Skeletal muscle tissue (tissue), 4 donors: ENCODE measurements around the gene GFAP. TPM values are rescaled to one million over a fixed set of nuclear protein-coding genes. Genes with fewer than 3 reads are reported as not detected.

Source experiments
- H3K27ac ChIP-seq: one replicate; pipeline ENCODE4 v1.7.0; 2013; ENCODE audit warnings: mild to moderate bottlenecking, low read depth, low read length, inconsistent platforms
- H3K27me3 ChIP-seq, 3 donors: one replicate each; pipeline ENCODE4 v1.7.0; 2013; ENCODE audit warnings: low read length in 3 of 3; ENCODE audit not compliant: control insufficient read depth in 3 of 3, insufficient read depth in 3 of 3
- H3K36me3 ChIP-seq, 3 donors: one replicate each; pipeline ENCODE4 v1.7.0; 2013; ENCODE audit warnings: low read length in 3 of 3; ENCODE audit not compliant: control insufficient read depth in 3 of 3, insufficient read depth in 3 of 3
- H3K4me1 ChIP-seq, 3 donors: one replicate each; pipeline ENCODE4 v1.7.0; 2013; ENCODE audit warnings: low read length in 3 of 3, mild to moderate bottlenecking in 3 of 3; ENCODE audit not compliant: control insufficient read depth in 3 of 3, insufficient read depth in 3 of 3
- H3K4me3 ChIP-seq, 3 donors: one replicate each; pipeline ENCODE4 v1.7.0; 2013; ENCODE audit warnings: low read length in 3 of 3
- H3K9ac ChIP-seq, 3 donors: one replicate each; pipeline ENCODE4 v1.7.0; 2013; ENCODE audit warnings: low read length in 3 of 3, mild to moderate bottlenecking in 3 of 3, moderate library complexity in 2 of 3, low read depth in 1 of 3
- H3K9me3 ChIP-seq, 3 donors: one replicate each; pipeline ENCODE4 v1.7.0; 2013; ENCODE audit warnings: low read length in 3 of 3; ENCODE audit not compliant: control insufficient read depth in 3 of 3
- total RNA-seq: library from RNA; depleted of rRNA; stranded (reverse); fragments of >200 nt; gene quantifications from one replicate; pipeline ENCODE4 v1.2.3, GENCODE V29; 2014
- donor health status: Osteomylitis.

The GFAP gene
- total RNA-seq, 1 donor from 2014 or later, result 2.1 TPM

GRCh38 chr17:44887016-44887415 lies 28.3 kb downstream of the GFAP start:
- no peak overlapping the region for H3K4me3 ChIP-seq
- no peak overlapping the region for H3K27ac ChIP-seq
- H3K9ac ChIP-seq, result no peak overlapping the region
- peaks cover 0 to 6% (median 0%) of the 10 kb centered on the region in 3 donors for H3K4me1 ChIP-seq
- peaks cover 17 to 59% (median 48%) of the 10 kb centered on the region in 3 donors for H3K36me3 ChIP-seq
- no peaks in the 10 kb centered on the region for H3K27me3 ChIP-seq
- no peaks in the 10 kb centered on the region for H3K9me3 ChIP-seq

DNA sequence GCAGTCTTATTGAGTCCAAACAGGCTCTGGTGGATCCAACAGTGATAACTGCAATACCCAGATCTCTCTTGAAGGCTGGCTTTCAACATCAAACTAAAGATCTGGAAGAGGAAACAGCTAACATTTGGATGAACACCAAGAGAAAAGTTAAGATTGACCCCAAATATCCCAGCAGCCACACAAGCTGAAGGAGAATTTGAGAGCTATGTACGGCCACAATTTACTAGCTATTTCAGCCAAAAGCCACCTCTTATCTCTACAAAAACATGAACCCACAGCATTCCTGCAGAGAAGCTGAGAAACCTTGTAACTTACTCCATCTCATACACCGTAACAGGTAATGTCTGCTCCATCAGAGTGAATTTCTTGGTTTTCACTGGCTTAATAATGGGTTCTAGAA lies 30.4 kb downstream of the GFAP start:
- Histone ChIP-seq H3K36me3 (peaks cover 29 to 66% (median 60%) of the 10 kb centered on the region in 3 donors), H3K9ac (no peak overlapping the region), H3K4me3 (no peak overlapping the region), H3K27ac (no peak overlapping the region), H3K27me3 (no peaks in the 10 kb centered on the region), H3K4me1 (peaks cover 0 to 6% (median 0%) of the 10 kb centered on the region in 3 donors), H3K9me3 (no peaks in the 10 kb centered on the region)

GRCh38 chr17:44881145-44881544 lies 34.2 kb downstream of the GFAP start:
- H3K9me3 ChIP-seq, result no peaks in the 10 kb centered on the region
- H3K36me3 ChIP-seq, result peaks cover 37 to 71% (median 70%) of the 10 kb centered on the region in 3 donors
- no peaks in the 10 kb centered on the region for H3K27me3 ChIP-seq
- H3K4me3 ChIP-seq, result no peak overlapping the region
- no peak overlapping the region for H3K9ac ChIP-seq
- no peaks in the 10 kb centered on the region for H3K4me1 ChIP-seq
- H3K27ac ChIP-seq, result no peak overlapping the region

DNA sequence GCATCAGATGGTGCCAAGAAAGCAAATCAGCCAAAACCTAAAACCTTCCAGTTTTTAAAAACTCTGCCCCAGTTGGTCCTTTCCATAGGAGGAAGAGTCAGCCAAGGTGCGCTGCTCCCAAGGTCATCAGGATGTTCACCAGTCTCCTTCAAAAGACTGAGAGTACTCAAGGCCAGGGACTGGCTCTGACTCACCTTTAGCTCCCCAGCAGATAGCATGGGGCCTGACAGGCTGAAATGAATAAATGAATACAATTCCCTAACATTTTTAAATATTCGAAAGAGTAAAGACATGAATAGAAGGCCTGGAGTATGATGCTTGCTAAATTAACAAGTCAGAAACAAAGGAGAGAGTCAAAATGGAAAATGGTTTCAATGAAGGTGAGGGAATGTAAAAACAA lies 35.2 kb downstream of the GFAP start:
- no peak overlapping the region for H3K27ac ChIP-seq
- H3K9ac ChIP-seq, result no peak overlapping the region
- peaks cover 38 to 68% (median 68%) of the 10 kb centered on the region in 3 donors for H3K36me3 ChIP-seq
- H3K4me3 ChIP-seq, result no peak overlapping the region
- no peaks in the 10 kb centered on the region for H3K27me3 ChIP-seq
- no peaks in the 10 kb centered on the region for H3K9me3 ChIP-seq
- no peaks in the 10 kb centered on the region for H3K4me1 ChIP-seq

GRCh38 chr17:44879376-44879775 lies 35.9 kb downstream of the GFAP start:
- Histone ChIP-seq H3K4me1 (no peaks in the 10 kb centered on the region), H3K9ac (no peak overlapping the region), H3K36me3 (peaks cover 35 to 64% (median 62%) of the 10 kb centered on the region in 3 donors)

DNA sequence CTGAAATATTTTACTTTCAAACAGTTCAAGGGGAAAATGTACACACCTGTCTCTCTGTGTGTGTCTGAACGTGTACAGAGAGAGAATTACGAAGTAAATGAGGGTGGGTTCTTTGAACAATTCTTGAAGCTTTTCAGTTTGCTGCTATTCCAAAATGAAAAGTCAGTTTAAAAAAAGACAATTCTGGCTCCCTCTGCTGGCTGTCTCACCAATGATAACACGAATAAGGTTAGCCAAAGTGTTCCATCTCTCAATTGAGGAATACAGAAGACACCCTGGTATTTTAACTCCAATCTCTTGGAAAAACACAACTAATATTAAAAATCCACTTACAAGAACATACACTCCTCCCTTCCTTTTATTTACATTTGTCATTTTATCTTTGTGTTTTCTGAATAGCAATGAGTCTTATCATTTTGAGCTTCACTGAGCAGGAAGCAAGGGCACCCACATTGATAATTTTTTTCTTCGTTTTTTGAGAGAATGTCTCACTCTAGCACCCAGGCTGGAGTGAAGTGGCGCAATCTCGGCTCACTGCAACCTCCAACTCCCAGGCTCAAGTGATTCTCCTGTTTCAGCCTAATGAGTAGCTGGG lies 36.6 kb downstream of the GFAP start:
- H3K27me3 ChIP-seq, result no peaks in the 10 kb centered on the region
- H3K9me3 ChIP-seq, result no peaks in the 10 kb centered on the region
- no peak overlapping the region for H3K9ac ChIP-seq
- peaks cover 34 to 64% (median 62%) of the 10 kb centered on the region in 3 donors for H3K36me3 ChIP-seq
- no peak overlapping the region for H3K4me3 ChIP-seq
- no peaks in the 10 kb centered on the region for H3K4me1 ChIP-seq
- no peak overlapping the region for H3K27ac ChIP-seq

More at GRCh38 chr17:44879376-44879775, 35.9 kb downstream of the GFAP start:
- H3K27me3 ChIP-seq, result no peaks in the 10 kb centered on the region
- no peak overlapping the region for H3K4me3 ChIP-seq
- no peak overlapping the region for H3K27ac ChIP-seq
- no peaks in the 10 kb centered on the region for H3K9me3 ChIP-seq

DNA sequence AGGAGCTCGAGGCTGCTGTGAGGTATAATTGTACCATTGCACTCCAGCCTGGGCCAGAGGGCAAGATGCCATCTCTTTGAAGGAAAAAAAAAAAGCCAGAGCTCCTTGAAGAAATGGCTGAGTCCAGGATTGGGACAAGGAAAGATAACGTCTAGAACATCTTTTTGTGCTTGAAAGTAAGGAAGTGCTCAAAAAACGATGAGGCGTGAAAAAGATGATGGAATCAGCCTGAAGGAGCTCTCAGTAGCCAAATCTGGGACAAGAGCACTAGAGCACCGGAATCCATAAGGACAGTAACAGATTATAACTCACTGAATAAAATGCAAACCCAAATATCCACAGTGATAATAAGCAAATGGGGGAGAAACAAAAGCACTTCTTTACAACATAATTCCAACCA lies 38.2 kb downstream of the GFAP start:
- Histone ChIP-seq H3K4me3 (no peak overlapping the region), H3K9me3 (no peaks in the 10 kb centered on the region), H3K36me3 (peaks cover 29 to 55% (median 53%) of the 10 kb centered on the region in 3 donors), H3K4me1 (peaks cover 8 to 13% (median 8%) of the 10 kb centered on the region in 3 donors), H3K27me3 (no peaks in the 10 kb centered on the region), H3K9ac (no peak overlapping the region), H3K27ac (no peak overlapping the region)

- H3K9me3 ChIP-seq, result no peaks in the 10 kb centered on the region
- peaks cover 27 to 53% (median 49%) of the 10 kb centered on the region in 3 donors for H3K36me3 ChIP-seq
These were observed 39.5 kb downstream of the GFAP start for GRCh38 chr17:44875761-44876160.

DNA sequence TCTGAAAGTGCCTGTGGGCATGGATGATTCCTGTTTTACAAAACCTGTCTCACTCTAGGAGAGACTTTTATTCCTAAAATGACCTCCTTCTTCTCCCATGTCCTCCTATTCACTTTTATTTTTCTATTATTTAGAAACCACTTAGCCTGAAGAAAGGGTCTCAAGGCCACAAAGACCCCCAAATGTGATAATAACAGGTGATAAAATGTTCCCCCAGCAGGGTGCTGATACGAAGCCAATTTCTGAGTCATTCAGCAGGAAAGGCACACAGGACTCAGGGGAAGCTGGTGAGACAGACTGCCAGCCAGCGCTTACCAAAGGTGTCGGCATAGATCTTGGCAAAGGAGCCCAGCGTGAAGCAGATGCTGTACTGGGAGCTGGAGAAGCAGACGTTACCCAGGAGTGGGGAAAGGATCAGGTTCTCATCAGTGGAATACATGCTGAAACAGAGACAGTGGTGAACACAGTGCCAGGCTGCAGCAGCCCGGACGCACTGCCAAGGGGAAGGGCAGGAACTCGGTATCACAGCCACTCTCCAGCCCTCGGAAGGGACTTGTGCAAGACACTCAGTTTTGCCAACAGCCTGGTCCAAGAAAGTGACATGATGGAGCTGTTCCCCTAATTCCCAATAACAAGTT lies 43.0 kb downstream of the GFAP start:
- Histone ChIP-seq H3K9me3 (no peaks in the 10 kb centered on the region), H3K4me3 (no peak overlapping the region), H3K36me3 (peaks cover 14 to 60% (median 46%) of the 10 kb centered on the region in 3 donors), H3K4me1 (peaks cover 14 to 20% (median 14%) of the 10 kb centered on the region in 3 donors), H3K27me3 (no peaks in the 10 kb centered on the region), H3K9ac (peak overlapping the region in 1 of 3 donors; percentile 9), H3K27ac (peak overlapping the region; percentile 22)

More at GRCh38 chr17:44875761-44876160, 39.5 kb downstream of the GFAP start:
- Histone ChIP-seq H3K27me3 (no peaks in the 10 kb centered on the region), H3K4me1 (peaks cover 14 to 20% (median 14%) of the 10 kb centered on the region in 3 donors), H3K9ac (no peak overlapping the region), H3K4me3 (no peak overlapping the region), H3K27ac (no peak overlapping the region)

DNA sequence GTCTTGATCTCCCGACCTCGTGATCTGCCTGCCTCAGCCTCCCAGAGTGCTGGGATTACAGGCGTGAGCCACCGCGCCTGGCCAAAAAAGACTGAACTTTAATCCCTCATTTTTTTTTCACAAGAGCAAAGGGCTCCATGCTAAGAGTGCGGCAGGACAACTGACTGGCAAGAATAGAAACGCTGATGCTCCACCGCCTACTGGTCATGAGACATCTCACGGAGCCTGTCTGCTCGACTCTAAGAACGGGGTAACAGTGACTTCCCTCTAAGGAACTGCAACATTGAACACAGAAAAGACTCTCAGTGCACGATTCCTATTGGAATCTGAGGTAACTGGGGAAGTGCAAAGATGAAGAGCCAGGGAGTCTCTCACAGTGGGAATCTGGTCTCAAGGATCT lies 43.7 kb downstream of the GFAP start:
- H3K27me3 ChIP-seq, result no peaks in the 10 kb centered on the region
- no peak overlapping the region for H3K27ac ChIP-seq

More for the DNA sequence above, 43.7 kb downstream of the GFAP start:
- H3K9me3 ChIP-seq, result no peaks in the 10 kb centered on the region
- peaks cover 11 to 60% (median 49%) of the 10 kb centered on the region in 3 donors for H3K36me3 ChIP-seq
- H3K9ac ChIP-seq, result no peak overlapping the region
- H3K4me3 ChIP-seq, result no peak overlapping the region
- peaks cover 14 to 20% (median 14%) of the 10 kb centered on the region in 3 donors for H3K4me1 ChIP-seq
